Measurements from ENCODE around the gene CCIN. TPM values are rescaled to one million over a fixed set of nuclear protein-coding genes. Genes with fewer than 3 reads are reported as not detected.

The CCIN gene
- total RNA-seq, 2 donors from 2014 or later = 0.32 TPM; not detected in 1

DNA sequence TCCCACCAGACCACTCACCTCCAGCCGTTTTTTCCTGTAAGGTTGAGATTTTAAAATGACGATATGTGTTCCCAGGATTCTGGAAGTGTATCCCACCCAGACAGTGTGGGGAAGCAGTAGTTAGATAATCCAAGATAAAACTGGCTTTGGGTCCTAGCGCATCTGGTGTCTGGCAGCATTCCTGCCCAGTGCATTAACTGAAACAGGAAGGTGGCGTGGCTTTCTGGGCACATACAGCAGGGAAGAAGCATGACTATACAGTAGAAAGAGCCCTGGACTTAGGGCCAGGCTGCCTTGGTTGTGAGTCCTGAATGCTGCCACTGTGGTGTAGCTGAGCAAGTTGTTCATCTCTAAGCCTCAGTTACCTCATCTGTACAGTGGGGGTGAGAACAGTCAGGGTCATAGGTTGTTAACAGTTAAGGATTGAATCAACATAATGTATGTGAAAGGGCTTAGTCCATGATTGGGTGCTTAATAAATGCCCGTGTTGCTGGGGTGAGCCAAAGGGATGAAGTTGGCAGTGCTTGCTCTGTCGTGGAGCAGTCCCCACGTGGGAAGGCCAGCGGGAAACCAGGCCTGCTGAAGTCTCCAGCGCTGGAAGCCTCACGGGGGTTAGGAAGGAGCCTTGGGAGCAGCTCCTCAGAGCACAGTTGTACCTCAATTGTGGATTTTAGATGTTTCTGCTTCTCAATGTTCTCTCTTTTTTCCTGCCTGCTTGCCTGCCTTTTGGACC is 39.5 kb downstream of the CCIN start:
- no peaks in the 10 kb centered on the region for H3K4me1 ChIP-seq
- TF ChIP-seq CTCF (IDR thresholded peaks at IDR 0.05) = no peak
- H3K36me3 ChIP-seq = peaks cover 8% of the 10 kb centered on the region
- H3K9ac ChIP-seq (ENCODE audit: low read depth in 2 of 2, low read length in 2 of 2) = no peak overlapping the region
- H3K9me3 ChIP-seq = no peaks in the 10 kb centered on the region
- intact Hi-C loops (cut with DNase I) = no loop called here
- H3K4me3 ChIP-seq = no peak overlapping the region
- no peaks in the 10 kb centered on the region for H3K27me3 ChIP-seq
- DNase-seq = no peak
- no peak overlapping the region for H3K27ac ChIP-seq

DNA sequence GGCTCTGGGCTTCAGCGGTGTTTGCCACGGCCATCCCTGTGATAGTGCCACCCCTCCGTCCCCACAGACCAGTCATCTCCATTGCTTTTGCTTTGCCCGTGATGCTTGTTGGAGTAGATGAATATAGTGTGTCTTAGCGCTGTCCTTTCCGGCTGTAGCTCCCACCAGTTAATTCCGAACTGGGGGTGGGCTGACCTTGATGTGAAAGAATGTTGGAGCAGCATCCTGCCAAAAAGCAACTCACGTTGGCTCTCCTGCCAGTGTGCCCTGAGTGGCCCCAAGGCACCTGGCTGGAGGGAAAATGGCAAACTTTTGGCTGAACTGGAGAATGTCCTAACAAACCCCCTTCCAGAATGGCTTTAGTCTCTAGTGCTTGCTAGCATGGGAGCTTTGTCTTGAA is 41.5 kb downstream of the CCIN start:
- Histone ChIP-seq H3K36me3 (peaks cover 4% of the 10 kb centered on the region), H3K4me3 (no peak overlapping the region), H3K27me3 (no peaks in the 10 kb centered on the region), H3K4me1 (no peaks in the 10 kb centered on the region), H3K9ac (ENCODE audit: low read depth in 2 of 2, low read length in 2 of 2) (no peak overlapping the region), H3K9me3 (no peaks in the 10 kb centered on the region), H3K27ac (no peak overlapping the region)
- TF ChIP-seq CTCF (IDR thresholded peaks at IDR 0.05) = no peak
- intact Hi-C loops (cut with DNase I) = no loop called here
- no peak for DNase-seq

GRCh38 chr9:36211510-36211909 is 42.3 kb downstream of the CCIN start:
- Histone ChIP-seq H3K27me3 (no peaks in the 10 kb centered on the region), H3K9ac (ENCODE audit: low read depth in 2 of 2, low read length in 2 of 2) (no peak overlapping the region), H3K9me3 (no peaks in the 10 kb centered on the region), H3K36me3 (peaks cover 4% of the 10 kb centered on the region), H3K4me3 (no peak overlapping the region), H3K27ac (no peak overlapping the region), H3K4me1 (no peaks in the 10 kb centered on the region)
- DNase-seq = no peak
- intact Hi-C loops (cut with DNase I) = no loop called here
- TF ChIP-seq CTCF (IDR thresholded peaks at IDR 0.05) = no peak

- no peak overlapping the region for H3K4me3 ChIP-seq
- peaks cover 14% of the 10 kb centered on the region for H3K36me3 ChIP-seq
- H3K9ac ChIP-seq (ENCODE audit: low read depth in 2 of 2, low read length in 2 of 2) = no peak overlapping the region
- no peaks in the 10 kb centered on the region for H3K4me1 ChIP-seq
- intact Hi-C loops (cut with DNase I) = no loop called here
- no peak overlapping the region for H3K27ac ChIP-seq
- H3K9me3 ChIP-seq = no peaks in the 10 kb centered on the region
- TF ChIP-seq CTCF (IDR thresholded peaks at IDR 0.05) = no peak
- no peaks in the 10 kb centered on the region for H3K27me3 ChIP-seq
- no peak for DNase-seq
Observed at GRCh38 chr9:36213387-36213786, 44.2 kb downstream of the CCIN start.

DNA sequence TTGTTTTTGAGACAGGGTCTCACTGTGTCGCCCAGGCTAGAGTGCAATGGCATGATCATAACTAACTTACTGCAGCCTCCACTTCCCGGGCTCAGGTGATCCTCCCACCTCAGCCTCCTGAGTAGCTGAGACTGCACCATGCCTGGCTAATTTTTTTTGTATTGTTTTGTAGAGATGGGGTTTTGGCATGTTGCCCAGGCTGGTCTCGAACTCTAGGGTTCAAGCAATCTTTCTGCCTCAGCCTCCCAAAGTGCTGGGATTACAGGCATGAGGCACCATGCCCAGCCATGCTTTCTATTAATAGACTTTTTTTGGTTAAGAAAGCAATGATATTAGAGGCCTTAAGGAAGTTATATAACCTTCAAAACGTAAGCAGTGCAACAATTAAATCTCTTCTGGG is 44.8 kb downstream of the CCIN start:
- H3K4me1 ChIP-seq = no peaks in the 10 kb centered on the region
- intact Hi-C loops (cut with DNase I) = no loop called here
- no peaks in the 10 kb centered on the region for H3K27me3 ChIP-seq
- no peak for TF ChIP-seq CTCF (IDR thresholded peaks at IDR 0.05)
- no peaks in the 10 kb centered on the region for H3K9me3 ChIP-seq
- peaks cover 18% of the 10 kb centered on the region for H3K36me3 ChIP-seq
- H3K9ac ChIP-seq (ENCODE audit: low read depth in 2 of 2, low read length in 2 of 2) = no peak overlapping the region
- no peak overlapping the region for H3K4me3 ChIP-seq
- H3K27ac ChIP-seq = no peak overlapping the region
- no peak for DNase-seq
